Activated CD4-positive, alpha-beta T cell treated with anti-CD3 and anti-CD28 coated beads for 48 hours (primary cell): ENCODE data around the gene FBXW8.
A peak's percentile ranks its signal among the peaks of the same experiment; 100 is the strongest.

Experiments used
- DNase-seq: peaks from one replicate; pipeline ENCODE4 v3.0.0-alpha.2; 2020

Gene FBXW8, protein sequence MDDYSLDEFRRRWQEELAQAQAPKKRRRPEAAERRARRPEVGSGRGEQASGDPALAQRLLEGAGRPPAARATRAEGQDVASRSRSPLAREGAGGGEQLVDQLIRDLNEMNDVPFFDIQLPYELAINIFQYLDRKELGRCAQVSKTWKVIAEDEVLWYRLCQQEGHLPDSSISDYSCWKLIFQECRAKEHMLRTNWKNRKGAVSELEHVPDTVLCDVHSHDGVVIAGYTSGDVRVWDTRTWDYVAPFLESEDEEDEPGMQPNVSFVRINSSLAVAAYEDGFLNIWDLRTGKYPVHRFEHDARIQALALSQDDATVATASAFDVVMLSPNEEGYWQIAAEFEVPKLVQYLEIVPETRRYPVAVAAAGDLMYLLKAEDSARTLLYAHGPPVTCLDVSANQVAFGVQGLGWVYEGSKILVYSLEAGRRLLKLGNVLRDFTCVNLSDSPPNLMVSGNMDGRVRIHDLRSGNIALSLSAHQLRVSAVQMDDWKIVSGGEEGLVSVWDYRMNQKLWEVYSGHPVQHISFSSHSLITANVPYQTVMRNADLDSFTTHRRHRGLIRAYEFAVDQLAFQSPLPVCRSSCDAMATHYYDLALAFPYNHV

DNA sequence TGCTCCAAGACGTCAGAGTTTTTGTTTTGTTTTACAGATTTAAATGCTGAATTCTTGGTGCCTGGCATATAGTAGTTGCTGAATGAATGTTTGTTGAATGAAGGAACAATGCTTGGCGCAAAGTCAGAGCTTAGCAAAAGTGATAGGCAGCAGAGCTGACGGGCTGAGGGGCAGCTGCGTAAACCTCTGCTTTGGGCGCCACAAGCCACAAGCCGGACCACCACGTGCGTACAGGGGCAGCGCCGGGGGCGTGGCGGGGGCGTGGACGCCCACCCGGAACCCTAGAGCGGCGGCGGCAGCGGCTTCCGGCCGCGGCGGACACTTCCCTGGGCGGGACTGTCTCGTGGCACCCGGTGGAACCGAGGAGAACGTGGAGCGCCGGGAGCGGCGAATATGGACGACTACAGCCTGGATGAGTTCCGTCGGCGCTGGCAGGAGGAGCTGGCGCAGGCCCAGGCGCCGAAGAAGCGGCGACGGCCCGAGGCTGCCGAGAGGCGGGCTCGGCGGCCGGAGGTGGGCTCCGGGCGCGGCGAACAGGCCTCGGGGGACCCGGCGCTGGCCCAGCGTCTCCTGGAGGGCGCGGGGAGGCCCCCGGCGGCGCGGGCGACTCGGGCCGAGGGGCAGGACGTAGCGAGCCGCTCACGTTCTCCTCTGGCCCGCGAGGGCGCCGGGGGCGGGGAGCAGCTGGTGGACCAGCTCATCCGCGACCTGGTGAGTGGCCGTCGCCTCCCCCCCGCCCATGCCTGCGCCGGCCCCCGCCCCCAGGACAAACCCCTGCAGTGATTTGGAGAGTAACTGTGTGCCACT is at the start of gene FBXW8:
Gene FBXW8 (plus strand): TSS at position 306 of the 807 bp plus-strand sequence. CDS start 88 bp downstream, at position 394.
- DNase-seq = peak; percentile 72

DNA sequence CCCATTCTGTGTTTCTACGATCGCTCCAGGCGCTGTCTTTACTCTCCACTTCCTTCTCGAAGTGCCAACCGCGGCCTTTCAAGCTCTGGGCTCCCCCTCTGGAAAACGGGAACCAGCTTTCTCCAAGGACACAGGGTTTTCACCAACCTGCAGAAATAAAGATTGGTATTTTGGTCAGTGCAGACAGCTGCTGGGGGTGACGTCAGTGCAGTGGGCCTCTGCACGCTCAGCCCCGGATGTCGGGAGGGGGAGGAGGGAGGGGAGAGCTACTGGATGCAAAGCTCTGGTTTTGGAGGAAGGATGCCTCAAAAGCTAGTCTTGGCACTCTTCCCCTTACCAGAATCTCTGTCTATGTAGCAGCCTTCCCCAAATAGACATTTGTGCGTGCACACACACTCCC is 49.4 kb upstream of the FBXW8 start:
- peak; percentile 39 for DNase-seq

- no peak for DNase-seq
These were observed 48.6 kb upstream of the FBXW8 start for GRCh38 chr12:116862167-116862566.

GRCh38 chr12:116863275-116863767 is 47.4 kb upstream of the FBXW8 start:
- peak; percentile 42 for DNase-seq

GRCh38 chr12:116864371-116865160 is 46.2 kb upstream of the FBXW8 start:
- no peak for DNase-seq

DNA sequence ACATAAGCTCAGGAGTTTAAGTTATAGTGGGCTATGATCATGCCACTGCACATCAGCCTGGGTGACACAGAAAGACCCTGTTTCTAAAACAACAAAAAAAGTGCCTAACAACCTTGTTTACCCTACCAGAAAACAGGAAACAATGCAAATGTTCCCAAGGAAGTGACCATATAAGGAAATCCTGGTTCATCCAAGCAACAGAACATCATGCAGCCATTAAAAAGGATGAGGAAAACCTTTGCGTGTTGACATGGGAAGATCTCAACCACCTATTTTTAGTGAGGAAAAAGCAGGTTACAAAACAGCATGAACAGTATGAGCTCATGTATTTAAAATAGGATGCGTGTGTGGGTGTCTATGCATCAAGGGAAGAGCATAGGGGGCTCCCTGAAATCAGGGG is 43.2 kb upstream of the FBXW8 start:
- DNase-seq = no peak

DNA sequence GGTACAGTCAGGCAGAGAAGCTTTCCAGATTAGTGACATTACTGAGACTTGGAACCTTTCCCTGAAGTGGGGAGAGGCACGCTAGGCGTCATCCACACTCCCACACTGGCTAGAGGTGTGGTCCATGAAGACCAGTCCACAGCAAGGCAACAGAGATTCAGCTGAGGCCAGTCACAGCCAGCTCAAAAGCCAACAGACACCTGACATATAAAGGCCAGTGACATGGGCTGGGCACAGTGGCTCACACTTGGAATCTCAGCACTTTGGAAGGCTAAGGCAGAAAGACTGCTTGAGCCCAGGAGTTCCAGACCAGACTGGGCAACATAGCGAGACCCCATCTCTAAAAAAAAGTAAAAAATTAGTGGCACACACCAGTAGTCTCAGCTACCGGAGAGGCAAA is 40.4 kb upstream of the FBXW8 start:
- DNase-seq = no peak

GRCh38 chr12:116874324-116874995 is 36.3 kb upstream of the FBXW8 start:
- no peak for DNase-seq

GRCh38 chr12:116876151-116876869 is 34.4 kb upstream of the FBXW8 start:
- DNase-seq = no peak

DNA sequence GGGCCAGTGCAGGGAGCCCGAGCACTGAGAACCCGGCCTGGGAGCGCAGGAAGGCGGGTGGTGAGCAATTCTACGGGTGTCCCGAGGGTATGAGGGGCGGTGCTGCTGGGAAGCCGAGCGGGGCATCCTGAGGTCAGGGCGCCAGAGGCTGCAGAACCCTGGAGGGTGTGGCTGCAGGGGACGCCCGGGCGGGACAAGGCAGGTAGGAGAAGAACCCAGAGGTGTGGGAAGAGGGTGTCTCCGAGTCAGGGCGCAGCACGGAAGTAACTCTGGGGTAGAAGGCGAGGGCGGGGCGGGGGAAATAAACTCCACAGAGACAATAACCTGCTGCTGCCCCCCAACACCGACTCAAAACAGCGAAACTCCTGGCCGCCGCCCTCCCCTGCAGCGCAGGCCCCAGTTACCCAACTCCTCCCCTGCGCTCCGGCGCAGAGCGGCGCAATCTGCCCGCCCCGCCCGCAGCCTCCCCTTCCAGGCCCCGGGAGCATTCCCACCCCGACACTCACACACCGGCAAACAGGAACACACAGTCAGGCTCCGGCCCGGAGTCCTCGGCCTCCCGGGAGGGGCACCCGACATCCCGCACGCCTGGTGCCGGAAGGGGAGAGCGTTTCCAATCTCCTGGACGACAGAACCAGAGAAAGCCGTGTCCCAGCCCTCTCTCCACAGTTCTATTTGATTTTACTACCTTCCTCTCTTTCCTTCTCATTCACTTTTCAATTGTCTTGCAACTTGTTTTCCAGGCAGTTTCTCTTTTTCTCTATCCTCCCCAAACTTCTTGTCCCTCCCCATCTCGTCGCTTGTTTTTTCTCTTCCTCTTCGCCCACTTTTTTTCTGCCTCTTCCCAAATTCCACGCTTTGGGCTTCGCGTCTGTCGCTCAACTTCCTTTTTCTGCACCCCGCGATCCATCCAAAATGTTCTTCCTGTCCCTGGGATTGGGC is 31.9 kb upstream of the FBXW8 start:
- DNase-seq = peak; percentile 10

DNA sequence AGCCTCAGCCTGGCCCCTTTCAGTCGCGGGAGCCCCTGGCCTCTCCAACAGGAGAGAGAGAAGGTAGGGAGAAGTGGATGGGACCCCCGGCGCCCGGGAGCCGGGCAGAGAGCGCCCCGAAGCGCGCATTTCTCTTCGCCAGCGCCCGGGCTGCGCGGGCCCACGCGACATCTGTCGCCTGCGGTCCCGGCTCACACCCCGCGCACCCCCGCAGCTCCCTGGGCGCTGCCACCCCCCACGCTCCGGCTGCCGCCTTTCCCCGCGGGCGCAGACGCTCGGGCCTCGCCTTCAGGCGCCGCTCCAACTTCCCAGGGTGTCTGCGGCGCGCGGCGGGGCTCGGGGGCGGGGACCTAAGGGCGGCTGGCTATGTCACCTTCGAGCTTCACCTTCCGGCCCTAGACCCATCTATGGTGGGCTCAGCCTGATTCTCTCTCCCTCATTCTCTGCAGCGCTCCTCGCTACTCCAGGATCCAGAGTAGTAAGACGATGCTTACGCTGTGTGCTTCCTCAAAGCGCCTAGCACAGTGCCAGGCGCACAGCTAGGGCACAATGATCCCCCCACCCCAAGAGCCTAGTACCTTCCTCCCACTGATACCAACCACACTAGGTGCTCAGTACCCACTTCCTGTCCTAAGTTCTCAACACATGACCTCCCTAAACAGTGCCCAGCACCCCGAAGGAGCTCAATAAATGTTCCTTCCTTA is 31.1 kb upstream of the FBXW8 start:
- peak; percentile 19 for DNase-seq

- DNase-seq = no peak
These were observed 30.4 kb upstream of the FBXW8 start for GRCh38 chr12:116880213-116880816.

DNA sequence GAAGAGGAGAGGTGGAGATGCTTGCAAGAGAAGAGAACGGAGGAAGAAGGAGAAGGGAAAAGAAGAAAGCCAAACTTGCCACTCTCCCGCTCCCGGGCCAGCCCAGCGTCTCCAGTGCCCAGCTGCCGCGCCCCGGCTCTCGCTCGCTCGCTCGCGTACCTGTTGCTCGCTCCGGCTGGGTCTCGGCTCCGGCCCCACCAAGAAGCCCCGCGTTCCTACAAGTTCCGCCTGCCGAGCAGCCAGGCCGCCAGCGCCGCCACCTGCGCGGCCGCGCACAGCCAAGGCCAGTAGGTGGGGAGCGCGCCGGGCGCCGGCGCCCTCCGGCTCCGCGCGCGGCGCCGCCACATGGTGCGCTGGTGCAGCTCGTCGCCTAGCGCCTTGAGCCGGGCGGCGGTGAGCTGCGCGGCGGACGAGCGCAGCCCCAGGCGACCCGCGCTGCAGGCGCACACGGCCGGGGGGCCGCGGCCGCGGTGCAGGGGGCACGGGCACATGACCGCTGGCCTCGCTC is 29.9 kb upstream of the FBXW8 start:
- DNase-seq = peak; percentile 47

DNA sequence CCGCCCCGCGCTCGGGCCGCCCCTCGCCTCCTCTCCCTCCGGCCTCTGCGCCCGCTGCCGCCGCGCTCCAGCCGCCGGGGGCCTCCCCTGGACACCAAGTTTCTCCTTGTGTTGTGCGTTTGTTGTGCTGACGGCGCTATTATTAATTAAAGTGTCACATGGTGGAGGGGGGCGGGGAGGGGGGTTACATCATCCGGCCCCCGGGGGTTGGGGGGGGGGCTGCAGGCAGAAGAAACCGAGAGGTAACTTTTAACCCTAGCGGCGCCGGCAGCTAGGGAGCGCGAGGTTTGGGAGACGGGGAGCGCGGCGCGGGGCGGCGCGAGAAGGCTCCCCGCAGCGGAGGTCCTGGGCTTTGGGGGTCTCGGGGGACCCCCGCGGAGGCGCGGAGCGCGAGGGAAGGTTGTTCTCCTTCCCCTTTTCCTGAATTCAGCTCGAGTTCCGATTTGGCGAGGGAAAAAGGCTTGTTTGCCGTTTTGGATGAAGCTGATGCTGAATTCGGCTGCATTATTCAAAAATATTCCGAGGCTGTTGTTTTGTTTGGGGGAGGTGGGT is 29.3 kb upstream of the FBXW8 start, which contains the start of gene HRK:
Gene HRK (minus strand): TSS at position 117 of the 552 bp plus-strand sequence. CDS start 134 bp downstream, outside the sequence.
- DNase-seq = no peak

DNA sequence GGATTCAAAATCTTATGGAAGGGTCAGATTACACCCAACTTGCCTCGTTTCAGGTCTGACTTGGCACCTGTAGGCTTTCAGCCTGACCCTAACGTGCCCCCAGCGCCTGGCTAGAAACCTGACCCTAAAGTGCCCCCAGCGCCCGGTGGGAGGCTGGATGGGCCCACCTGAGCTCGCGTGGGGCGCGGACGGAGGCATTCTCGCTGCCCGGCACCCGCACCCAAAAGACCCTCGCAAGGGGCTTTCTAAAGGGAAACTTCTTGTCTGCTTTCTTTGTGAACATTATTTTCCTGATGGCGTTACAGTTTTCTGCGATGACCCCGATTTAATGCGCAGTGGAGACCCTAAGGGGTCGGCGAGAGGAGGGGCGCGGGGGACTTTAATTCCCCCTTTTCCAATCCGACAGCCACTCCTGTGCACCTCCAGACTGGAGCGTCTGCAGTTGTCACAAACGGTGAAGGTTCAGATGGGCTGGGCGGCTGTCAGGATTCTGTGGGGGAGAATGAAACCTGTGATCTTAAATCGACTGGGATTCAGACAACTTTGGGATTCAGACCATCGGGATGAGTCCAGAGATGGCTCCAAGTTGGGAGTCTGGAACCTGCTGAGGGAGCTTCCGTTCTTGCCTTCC is 28.8 kb upstream of the FBXW8 start:
- no peak for DNase-seq

- no peak for DNase-seq
These were observed 28.0 kb upstream of the FBXW8 start for GRCh38 chr12:116882742-116883141.

- no peak for DNase-seq
These were observed 25.9 kb upstream of the FBXW8 start for GRCh38 chr12:116884871-116885270.

DNA sequence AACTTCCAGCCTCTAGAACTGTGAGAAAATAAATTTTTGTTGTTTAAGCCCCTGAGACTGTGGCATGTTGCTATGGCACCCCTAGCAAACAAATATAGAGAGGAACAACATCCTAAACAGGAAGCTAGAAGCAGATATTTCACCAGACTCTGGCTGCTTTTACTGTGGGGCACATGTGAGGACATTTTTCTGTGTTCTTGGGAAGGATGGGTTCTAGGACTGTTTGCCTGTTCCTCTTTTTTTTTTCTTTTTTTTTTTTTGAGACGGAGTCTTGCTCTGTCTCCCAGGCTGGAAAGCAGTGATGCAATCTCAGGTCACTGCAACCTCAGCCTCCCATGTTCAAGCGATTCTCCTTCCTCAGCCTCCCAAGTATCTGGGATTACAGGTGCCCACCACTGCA is 25.3 kb upstream of the FBXW8 start:
- DNase-seq = no peak
